ENCODE results near the gene DNAJC17.

Gene DNAJC17

DNA sequence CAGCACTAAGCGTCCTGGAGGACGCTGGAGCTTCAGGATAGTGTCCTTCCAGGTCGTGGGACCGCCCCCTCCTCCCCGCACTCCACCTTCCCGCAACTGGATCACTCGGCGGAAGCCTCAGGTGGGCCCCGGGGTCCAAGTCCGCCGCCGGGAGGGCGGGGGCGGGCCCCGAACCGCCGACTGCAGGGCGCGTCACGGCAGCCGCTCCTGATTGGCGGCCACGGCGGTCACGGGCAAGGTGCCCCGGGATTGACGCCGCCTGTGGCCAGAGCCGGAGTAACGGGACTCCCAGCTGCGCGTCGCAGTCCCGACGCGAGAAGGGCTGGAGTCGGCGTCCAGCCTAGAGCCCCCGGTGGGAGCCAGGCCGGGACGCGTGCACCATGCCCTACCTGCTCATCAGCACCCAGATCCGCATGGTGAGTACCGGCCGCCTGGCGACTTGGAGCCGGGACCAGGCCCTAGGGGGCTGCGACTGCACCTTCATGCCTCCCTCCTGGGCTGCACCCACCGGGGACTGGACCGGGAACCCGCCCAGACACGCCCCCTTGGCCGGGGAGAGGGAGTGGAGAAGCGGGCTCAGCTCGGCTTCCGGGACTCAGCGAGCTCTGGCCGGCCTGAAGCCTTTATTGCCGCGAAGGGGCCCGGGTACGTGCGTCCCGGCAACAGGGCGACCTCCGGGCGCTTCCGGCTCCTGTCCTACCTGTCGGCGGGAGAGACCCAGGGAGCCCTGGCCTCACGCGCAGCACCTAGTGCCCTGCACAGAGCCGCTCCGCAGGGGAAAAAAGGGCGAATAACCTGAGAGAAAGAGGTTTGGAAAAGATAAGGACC, 43.3 kb downstream of the DNAJC17 start, which contains the start of gene GCHFR:
GCHFR (plus strand) TSS at position 268 of the 828 bp plus-strand sequence; CDS start at position 381, 113 bp downstream.
- DNase-seq = no peak

DNA sequence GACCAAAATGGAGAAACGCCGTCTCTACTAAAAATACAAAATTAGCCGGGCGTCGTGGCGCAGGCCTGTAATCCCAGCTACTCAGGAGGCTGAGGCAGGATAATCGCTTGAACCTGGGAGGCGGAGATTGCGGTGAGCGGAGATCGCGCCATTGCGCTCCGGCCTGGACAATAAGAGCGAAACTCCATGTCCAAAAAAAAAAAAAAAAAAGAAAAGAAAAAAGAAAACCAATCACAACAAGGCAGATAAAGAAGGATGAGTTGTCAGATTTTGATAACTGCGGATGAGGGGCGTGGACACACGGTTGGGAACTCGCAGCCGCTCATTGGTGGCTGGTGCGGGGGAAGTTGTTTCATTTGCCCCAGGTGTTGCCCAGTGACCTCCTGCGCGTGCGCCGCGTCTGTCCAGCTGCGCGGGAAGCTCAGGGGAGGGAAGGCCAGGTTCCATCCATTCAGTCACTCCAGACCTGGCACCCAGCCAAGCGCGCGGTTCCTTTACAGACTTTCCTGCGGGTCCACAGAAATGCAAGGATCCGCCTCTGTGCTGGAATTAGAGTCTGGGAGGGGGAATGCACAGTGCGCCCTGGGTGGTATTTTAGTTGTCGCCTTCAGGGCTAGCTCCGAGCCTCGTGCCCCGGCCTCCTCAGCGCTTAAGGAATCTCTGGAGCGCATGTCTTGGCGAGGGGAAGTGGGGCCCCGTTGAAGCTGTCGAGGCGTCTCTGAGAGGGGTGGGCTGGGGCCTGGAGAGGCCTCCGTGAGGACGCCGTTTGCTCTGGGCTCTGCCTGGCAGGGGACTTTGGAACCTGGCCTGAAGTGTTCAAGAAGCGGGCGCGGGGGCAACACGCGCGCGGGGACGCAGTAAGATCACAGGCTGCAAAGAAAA, 44.1 kb downstream of the DNAJC17 start:
- peak; percentile 55 for DNase-seq

DNA sequence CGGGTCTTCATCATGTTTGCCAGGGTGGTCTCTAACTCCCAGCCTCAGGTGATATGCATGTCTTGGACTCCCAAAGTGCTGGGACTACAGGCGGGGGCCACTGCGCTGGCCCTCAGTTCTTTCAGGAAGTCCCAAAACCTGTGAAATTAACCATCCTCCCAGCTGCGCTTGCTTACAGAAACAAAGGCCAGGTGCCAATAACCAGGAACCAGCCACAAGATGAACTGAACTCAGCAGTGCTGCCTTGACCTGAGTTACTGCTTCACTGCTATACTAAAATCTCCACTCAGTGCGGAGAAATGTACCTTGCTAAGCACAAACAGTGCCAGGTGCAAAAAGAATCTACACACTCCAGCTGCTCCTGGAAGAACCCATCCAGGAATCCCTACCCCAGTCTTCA, 47.3 kb downstream of the DNAJC17 start:
- DNase-seq = no peak

DNA sequence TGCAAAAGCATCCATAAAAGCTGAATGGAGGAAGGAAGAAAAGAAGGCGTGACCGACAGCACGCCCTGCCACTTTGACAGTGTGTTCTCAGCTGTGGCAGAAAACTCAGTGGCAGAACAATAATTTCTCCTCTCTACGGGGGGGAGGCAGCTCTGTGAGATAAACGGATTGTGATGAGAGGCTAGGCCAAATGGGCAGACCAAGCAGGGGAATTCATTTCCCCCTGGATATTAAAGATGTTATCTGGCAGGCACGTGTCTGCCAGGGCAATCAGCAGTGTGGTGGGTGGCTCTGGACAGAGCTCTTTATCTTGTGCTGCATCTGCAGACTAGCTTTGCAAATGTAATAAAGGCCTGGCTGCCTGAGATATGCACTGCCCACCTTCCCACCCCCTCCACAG, 50.3 kb downstream of the DNAJC17 start:
- peak; percentile 29 to 49 for DNase-seq

DNA sequence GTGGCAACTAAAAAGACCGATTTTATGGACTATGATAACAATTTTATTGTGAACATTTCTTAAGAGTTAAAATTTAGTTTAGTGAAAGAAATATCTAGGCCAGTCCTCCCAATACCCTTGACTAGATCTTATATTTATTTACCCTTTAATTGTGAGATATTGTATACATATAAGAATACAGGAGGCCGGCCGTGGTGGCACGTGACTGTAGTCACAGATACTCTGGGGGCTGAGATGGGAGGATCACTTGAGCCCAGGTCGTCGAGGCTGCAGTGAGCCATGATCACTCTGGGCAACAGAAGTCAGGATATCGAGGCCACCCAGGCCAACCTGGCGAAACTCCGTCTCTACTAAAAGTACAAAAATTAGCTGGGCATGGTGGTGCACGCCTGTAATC, 51.5 kb downstream of the DNAJC17 start:
- no peak for DNase-seq

DNA sequence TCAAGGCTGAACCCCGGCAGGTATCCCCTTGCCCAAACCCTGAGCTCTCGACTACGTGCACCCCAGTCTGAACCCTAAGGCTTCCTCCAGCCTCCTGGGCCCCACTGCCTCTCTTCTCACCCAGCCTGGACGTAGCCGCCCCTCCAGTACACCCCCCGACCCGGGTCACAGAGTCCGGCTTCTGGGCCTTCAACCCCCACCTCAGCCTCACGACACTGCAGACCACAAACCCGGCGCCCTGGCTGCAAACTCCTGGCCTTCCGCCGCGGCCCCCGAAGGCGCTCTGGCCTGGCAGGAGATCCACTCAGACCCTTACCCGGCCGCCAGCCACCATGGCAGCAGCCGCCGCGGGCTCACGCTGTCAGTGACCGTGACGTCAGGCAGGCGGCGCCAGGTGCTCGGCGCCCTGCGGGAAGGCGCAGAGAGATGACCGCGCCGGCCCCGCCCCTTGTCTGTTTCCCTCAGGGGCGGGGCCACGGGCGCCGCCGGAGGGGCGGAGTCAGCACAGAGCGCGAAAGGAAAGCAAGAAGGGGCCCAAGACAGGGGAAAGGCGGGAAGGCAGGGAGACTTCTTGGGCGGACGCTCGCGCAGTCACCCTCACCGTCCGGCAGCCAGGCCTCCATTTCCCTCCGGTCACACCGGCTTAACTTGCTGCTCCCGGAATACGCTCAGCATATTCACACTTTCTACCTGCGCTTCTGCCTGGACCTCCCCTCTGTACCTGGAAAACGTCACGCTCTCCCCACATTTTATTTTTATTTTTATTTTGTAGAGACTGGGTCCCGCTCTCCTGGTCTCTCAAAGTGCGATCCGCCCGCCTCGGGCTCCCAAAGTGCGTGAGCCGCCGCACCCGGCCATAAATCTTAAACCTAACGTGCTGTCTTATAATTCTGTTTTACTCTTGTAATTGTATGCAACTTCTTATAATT, 52.1 kb downstream of the DNAJC17 start, which contains the start of gene RMDN3:
RMDN3 (minus strand) TSS at position 372 of the 929 bp plus-strand sequence. CDS start 471 bp downstream, outside the sequence.
- DNase-seq = peak; percentile 93 to 94

DNA sequence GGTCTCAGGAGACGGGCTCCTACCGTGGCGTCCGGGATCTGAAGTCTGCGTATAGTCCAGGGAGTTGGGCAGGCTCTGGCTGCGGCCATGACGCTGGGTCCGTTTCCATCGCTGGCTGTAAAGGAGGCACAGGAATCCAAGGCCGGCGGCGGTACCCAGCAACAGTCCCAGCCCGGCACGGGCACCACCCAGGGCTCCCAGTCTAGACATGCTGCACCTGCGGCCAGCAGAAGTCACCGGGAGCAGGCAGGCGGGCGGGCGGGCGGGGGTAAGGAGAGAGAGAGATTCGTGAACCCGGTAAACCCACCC, 52.7 kb downstream of the DNAJC17 start:
- DNase-seq = no peak

DNA sequence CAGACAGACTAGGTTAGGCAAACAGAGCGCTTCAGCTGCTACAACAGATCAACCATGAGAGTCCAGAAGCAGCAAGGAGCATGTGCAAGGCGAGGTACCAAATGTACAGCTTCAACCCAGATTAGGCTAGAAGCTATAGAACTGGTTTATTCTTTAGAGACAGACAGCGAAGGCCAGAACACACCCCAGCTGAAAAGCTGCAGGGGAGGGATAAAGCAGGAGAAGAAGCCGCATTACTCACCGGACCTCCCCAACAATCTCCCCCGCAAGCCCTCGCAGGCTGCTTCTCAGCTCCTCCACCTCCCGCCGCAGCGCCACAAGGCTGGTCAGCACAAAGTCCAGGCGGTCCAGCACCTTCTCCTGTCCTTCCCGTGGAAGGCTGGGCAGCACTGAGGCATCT, 55.5 kb downstream of the DNAJC17 start:
- no peak for DNase-seq

DNA sequence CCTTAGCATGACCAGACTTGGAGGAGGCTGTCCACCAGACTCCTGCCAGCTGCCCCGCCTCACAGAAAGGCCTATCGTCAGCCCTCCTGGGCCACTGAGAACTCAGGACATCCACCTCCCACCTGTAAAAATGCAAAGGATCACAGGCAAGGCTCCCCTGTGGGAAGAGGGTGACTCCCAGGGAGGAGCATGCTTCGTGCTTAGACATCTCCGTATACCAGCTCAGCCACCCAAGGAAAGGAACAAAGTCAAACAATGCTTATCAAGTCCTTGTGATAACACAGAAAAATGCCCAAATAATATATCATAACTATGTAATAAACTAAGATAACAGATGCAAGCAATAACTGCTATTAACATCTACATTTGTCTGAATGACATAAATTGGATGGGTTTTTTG, 56.4 kb downstream of the DNAJC17 start:
- no peak for DNase-seq

DNA sequence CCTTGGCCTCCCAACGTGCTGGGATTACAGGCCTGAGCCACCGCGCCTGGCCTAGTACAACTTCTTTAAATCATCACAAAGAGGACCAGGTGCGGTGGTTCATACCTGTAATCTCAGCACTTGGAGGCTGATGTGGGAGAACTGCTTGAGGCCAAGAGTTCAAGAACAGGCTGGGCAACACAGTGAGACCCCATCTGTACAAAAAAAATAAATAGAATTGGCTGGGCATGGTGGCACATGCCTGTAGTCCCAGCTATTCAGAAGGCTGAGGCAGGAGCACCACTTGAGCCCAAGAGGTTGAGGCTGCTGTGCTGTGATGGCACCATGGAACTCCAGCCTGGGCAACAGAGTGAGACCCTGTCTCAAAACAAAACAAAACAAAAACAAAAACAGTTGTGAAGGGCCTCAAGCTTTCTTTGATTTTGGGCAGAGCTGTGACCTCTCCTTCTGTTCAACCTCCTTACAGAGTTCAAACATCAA, 58.1 kb downstream of the DNAJC17 start:
- DNase-seq = no peak

DNA sequence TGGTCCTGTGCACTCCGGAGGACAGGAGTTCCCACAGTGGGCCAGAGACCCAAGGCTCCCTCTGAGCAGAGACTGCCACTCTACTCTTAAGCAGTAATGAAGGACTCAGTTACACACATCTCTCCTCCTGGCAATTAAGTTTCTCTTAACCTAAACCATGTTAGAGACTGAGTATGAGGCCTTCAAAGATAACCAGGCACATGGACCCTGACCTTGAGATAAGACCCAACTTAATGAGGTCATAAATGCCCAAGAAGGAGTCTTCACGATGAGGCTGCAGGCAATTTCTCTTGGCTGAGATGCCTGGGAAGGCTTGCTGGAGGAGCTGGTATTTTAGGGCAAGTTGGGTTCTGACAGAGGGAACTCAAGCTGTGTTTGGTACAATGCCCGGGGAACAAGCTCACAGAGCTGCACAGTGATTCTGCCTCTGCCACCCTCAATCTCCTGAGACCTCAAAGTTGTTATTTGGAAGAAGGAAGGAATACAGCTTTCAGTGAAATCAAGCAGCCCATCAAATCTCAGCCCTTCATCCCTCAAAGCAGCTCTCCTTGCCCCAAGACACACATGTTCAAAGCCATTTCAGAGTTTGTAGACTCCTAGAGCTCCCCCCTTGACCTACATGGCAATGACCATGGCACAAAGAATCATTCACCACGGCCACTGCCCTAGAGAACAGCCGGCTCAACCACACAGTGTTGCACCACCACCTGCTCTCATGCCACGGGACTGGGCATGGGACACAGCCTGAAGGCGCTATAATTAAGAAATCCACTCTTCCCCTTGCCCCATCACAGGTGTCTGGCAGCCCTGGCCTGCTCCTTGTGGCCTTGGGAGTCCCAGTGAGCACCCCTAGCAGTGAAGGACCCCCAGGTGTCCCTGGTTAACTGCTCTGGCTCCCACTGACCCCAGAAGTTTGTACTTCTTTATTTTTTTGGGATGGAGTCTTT, 59.3 kb downstream of the DNAJC17 start:
- no peak for DNase-seq

DNA sequence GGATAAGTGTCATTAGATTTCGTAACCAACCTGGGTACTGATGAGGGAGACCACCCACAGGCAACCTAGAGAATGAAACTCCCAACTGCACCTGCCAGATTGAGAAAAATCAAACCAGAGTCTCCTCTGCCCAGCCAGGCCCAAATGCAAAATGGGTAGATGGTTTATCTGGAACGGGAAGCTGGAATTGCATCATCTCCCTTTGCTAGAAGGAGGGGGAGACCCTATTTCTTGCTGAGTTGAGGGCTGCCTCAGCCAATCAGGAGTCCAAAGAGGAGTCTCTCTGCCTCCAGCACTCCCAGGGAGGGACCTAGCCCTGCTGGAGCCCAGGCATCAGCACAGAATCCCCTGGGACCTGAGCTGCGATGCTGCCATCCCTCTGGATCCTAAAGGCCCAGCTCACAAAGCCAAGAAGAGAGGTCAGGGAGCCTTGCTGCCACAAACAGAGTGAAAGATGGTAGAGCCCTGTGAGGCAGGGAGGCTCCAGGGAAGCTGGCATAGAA, 60.3 kb downstream of the DNAJC17 start:
- no peak for DNase-seq

DNA sequence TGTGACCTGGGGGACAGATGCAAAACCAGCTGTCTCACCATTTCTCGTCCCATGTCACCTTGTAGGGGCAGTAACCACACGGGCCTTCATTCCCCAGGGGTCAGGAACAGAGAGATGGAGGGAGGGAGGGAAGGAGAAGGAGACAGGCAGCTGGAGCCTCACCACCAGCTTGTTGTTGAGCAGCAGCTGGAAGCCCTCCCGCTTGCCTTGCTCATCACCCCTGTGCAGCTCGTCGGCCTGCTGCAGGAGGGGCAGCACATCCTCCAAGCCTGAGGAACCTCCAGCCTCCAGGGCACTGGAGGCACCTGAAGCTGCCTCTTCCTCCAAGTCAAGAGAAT, 62.5 kb downstream of the DNAJC17 start:
- no peak for DNase-seq

DNA sequence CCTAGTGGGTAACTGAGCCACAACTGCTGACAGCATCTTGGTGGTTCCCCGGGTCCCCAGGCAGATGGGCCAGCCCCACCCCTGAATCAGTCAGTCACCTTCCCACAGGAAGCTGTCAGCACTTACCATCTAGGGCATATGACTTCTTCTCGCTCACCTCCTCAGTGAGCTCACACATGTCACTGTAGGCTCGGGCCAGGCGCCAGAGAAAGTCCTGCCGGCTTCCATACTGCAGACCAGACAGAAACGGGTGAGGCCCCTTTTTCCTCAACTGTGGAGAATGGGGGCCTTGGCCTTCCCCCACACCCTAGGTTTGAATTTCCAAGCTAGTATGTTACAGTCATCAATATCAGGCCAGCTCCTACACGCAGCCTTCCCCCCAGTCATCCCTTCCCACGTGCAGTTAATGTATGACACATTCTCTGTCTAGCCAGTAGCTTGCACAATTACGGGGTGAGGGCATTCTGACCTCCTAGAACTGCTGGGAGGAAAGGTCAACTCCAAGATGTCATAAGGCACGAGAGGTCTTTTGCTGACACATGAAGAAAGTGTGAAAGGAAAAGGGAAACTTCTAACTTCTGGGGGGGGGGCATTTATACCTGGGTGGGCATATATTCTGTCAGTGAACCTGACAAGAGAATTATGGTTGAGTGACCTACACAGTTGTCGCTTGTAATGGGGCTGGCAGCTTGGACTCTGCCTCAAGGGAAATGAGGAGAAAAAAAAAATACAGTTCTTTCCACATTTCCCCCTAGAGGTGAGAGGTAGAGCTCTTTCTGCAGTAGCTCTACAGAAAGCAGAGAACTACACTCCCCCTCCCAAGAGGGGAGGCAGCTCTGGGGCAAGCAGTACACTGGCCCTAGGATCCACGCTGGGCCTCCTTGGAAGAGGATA, 63.1 kb downstream of the DNAJC17 start:
- DNase-seq = no peak

DNA sequence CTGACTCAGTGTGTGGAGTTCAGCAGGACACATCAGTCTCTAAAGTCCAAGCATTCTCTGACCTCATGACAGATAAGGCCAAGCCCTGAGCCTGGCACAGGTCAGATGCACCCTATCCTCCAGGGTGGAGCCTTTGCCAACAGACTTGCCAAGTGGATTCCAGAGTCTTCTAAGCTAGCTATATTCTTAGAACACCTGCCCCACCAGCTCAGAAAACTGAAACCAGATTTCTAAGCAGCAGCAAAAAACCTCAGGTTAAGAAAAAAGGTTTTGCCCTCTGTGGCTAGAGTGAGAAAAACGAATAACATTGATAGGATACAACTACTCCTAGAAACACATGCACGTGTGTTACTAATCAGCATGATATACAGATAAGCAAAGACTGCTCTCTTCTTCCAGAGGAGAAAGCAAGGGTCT, 63.8 kb downstream of the DNAJC17 start:
- DNase-seq = no peak

DNA sequence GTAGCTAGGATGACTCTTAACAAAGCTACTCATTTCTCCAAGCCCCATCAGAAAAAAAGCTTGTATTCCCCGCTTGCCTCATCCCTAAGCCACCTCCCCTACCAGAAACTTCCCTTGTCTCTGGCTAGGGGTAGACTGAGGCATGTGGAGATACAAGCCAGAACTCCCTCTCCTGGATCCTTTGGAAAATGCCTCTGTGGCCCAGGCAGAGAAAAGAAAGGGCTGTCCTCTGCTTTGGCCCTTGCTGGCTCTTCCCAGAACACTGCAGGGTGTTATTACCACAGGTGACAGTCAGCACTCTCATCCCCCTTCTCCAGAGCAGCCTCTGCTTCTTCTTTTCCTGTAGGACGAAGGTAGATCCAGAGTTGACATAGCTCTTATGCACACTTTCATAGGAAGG, 67.4 kb downstream of the DNAJC17 start:
- DNase-seq = no peak

DNA sequence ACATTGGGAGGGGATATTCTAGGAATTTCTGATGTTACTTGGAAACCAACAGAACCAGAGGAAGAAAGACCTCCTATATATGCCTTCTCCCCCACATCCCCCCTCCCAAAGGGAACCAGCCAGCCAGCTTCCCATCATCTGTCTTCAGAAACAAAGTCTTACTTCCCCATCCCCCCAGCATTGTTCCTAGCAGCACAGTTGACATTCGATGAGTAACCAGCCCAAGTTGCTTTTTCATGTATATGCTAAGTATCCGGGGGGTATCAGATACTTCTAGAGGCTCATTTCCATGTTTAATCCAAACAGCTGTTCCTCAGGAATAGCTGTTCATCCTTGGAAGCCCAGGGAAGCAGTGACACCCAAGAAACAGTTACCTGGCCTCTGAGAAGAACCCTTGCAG, 68.2 kb downstream of the DNAJC17 start:
- DNase-seq = no peak

DNA sequence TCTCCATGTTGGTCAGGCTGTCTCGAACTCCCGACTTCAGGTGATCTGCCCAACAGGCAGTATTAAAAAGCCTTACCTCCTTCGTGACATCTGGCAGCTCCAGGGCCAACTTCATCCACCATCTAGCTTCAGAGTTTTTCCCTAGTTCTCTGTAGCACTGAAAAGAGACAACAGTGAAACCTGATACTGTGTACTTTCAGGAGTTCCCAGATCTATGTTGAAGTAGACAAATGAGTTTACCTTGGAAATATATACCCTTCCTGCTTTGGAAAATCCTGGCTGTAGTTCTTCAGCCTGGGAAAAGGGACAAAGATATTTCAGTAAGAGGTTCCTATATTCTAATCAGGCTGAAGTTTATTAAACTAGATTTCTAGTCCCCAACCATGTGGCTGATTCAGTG, 70.2 kb downstream of the DNAJC17 start:
- DNase-seq = peak in 1 of 2 experiments; percentile 19

DNA sequence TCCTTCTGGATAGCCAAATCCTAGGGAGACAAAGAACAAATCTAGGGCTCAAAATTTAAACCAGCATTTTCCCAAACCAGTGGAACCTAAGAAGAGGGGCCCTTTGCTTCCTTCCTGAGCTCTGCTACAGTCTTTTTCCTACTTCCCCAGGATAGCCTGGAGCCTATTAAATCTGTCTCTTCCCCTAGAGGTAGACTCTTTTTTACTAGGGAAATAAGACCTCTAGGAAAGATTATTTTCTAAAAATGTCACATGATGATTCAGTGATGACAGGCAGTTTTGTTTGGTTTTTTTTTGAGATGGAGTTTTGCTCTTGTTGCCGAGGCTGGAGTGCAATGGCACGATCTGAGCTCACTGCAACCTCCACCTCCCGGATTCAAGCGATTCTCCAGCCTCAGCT, 70.7 kb downstream of the DNAJC17 start:
- DNase-seq = no peak

DNA sequence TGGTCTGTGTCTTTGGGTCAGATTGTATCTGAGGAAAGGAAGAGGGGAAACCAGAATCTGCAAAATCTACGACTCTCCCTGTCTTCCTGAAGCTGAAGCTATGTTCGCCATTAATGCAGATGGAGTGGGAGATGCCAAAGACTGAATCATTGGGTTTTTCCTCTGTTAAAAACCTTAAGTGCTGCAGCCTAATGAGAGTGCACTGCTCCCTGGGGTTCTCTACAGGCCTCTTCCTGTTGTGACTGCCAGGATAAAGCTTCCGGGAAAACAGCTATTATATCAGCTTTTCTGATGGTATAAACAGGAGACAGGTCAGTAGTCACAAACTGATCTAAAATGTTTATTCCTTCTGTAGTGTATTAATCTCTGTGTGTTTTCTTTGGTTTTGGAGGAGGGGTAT, 76.2 kb downstream of the DNAJC17 start:
- DNase-seq = peak; percentile 21 to 46
